ENCODE measurements around the gene GLI1.

The GLI1 gene

GRCh38 chr12:57461917-57462250, 2.3 kb downstream of the GLI1 start:
- DNase-seq: no peak

GRCh38 chr12:57462251-57462911, 2.8 kb downstream of the GLI1 start:
- peak; percentile 87 to 88 for DNase-seq

- DNase-seq: no peak
These were observed 3.3 kb downstream of the GLI1 start for GRCh38 chr12:57462912-57463253.

GRCh38 chr12:57464569-57464968, 5.0 kb downstream of the GLI1 start:
- DNase-seq: no peak

GRCh38 chr12:57465030-57465746, 5.6 kb downstream of the GLI1 start:
- no peak for DNase-seq

GRCh38 chr12:57465747-57466505, 6.3 kb downstream of the GLI1 start:
- no peak for DNase-seq

GRCh38 chr12:57467212-57467874, 7.8 kb downstream of the GLI1 start:
- no peak for DNase-seq

GRCh38 chr12:57467915-57468314, 8.3 kb downstream of the GLI1 start:
- DNase-seq: no peak

GRCh38 chr12:57469296-57470164, 9.9 kb downstream of the GLI1 start:
- DNase-seq: no peak

GRCh38 chr12:57470286-57470969, 10.8 kb downstream of the GLI1 start:
- no peak for DNase-seq

- no peak for DNase-seq
These were observed 11.5 kb downstream of the GLI1 start for GRCh38 chr12:57470970-57471656.

GRCh38 chr12:57471661-57472060, 12.1 kb downstream of the GLI1 start:
- DNase-seq: no peak

- DNase-seq: no peak
These were observed 12.8 kb downstream of the GLI1 start for GRCh38 chr12:57472391-57472790.

- no peak for DNase-seq
These were observed 13.8 kb downstream of the GLI1 start for GRCh38 chr12:57473392-57473791.

- DNase-seq: no peak
These were observed 14.3 kb downstream of the GLI1 start for GRCh38 chr12:57473886-57474285.

GRCh38 chr12:57474430-57474829, 14.8 kb downstream of the GLI1 start:
- DNase-seq: no peak

- no peak for DNase-seq
These were observed 15.3 kb downstream of the GLI1 start for GRCh38 chr12:57474862-57475261.

GRCh38 chr12:57475271-57476161, 15.9 kb downstream of the GLI1 start:
- no peak for DNase-seq

- DNase-seq: peak; percentile 59 to 66
These were observed 16.8 kb downstream of the GLI1 start for GRCh38 chr12:57476162-57476992.
